HG02973 (cell line): ENCODE measurements around the gene MGAT4A.
"Not testable (repeated sequence)": the region's sequence is repeated elsewhere in the genome, so short reads cannot be mapped to it uniquely, and the experiment has no call there.

ENCODE experiments used
- ATAC-seq: cut with Tn5 transposase; IDR thresholded peaks from one replicate; pipeline ENCODE4 v1.9.1; 2021; ENCODE audit warnings: moderate library complexity; ENCODE audit not compliant: unreplicated experiment

Gene MGAT4A

GRCh38 chr2:98608962-98609604, 121.8 kb downstream of the MGAT4A start:
- no peak for ATAC-seq

GRCh38 chr2:98608116-98608961, 122.6 kb downstream of the MGAT4A start, which contains the start of the genes COA5 and UNC50:
Gene COA5 (minus strand): TSS chr2:98608512. CDS start chr2:98608405, 107 bp downstream.
Gene UNC50 (plus strand): TSS chr2:98608589. CDS start chr2:98609760, 1,171 bp downstream.
- ATAC-seq = peak; percentile 83

GRCh38 chr2:98607741-98608115, 123.2 kb downstream of the MGAT4A start:
- ATAC-seq = no peak

GRCh38 chr2:98607104-98607503, 123.8 kb downstream of the MGAT4A start:
- no peak for ATAC-seq

- ATAC-seq = no peak
Measured at GRCh38 chr2:98606431-98606830, 124.5 kb downstream of the MGAT4A start.

GRCh38 chr2:98605076-98605475, 125.9 kb downstream of the MGAT4A start:
- no peak for ATAC-seq

GRCh38 chr2:98604547-98604946, 126.4 kb downstream of the MGAT4A start:
- no peak for ATAC-seq

GRCh38 chr2:98601532-98602132, 129.3 kb downstream of the MGAT4A start:
- ATAC-seq = peak; percentile 81

GRCh38 chr2:98598781-98599428, 132.0 kb downstream of the MGAT4A start:
- ATAC-seq = no peak

- ATAC-seq = not testable (repeated sequence)
Measured at GRCh38 chr2:98594665-98595064, 136.3 kb downstream of the MGAT4A start.

- ATAC-seq = no peak
Measured at GRCh38 chr2:98592565-98592964, 138.4 kb downstream of the MGAT4A start.

GRCh38 chr2:98589489-98589888, 141.4 kb downstream of the MGAT4A start:
- ATAC-seq = no peak

- no peak for ATAC-seq
Measured at GRCh38 chr2:98588880-98589431, 142.0 kb downstream of the MGAT4A start.

GRCh38 chr2:98586551-98587140, 144.3 kb downstream of the MGAT4A start:
- no peak for ATAC-seq

- no peak for ATAC-seq
Measured at GRCh38 chr2:98585386-98585785, 145.5 kb downstream of the MGAT4A start.

- no peak for ATAC-seq
Measured at GRCh38 chr2:98583816-98584618, 146.9 kb downstream of the MGAT4A start.

- no peak for ATAC-seq
Measured at GRCh38 chr2:98583276-98583675, 147.7 kb downstream of the MGAT4A start.

GRCh38 chr2:98582523-98582922, 148.4 kb downstream of the MGAT4A start:
- no peak for ATAC-seq

GRCh38 chr2:98580656-98581284, 150.2 kb downstream of the MGAT4A start:
- no peak for ATAC-seq
